KG1 (cell line): Measurements from ENCODE around the gene PEX14.
A peak's percentile ranks its signal among the peaks of the same experiment; 100 is the strongest.
"Not testable (repeated sequence)": the region's sequence is repeated elsewhere in the genome, so short reads cannot be mapped to it uniquely, and the experiment has no call there.

Experiments
- DNase-seq: peaks from one replicate; lab custom pipeline; 2025; lab: John Stamatoyannopoulos, UW

The PEX14 gene

GRCh38 chr1:10474613-10475507 lies at the start of gene PEX14:
Gene PEX14 (plus strand): TSS chr1:10474950. CDS start chr1:10474967, 17 bp downstream.
- DNase-seq, result peak; percentile 44

DNA sequence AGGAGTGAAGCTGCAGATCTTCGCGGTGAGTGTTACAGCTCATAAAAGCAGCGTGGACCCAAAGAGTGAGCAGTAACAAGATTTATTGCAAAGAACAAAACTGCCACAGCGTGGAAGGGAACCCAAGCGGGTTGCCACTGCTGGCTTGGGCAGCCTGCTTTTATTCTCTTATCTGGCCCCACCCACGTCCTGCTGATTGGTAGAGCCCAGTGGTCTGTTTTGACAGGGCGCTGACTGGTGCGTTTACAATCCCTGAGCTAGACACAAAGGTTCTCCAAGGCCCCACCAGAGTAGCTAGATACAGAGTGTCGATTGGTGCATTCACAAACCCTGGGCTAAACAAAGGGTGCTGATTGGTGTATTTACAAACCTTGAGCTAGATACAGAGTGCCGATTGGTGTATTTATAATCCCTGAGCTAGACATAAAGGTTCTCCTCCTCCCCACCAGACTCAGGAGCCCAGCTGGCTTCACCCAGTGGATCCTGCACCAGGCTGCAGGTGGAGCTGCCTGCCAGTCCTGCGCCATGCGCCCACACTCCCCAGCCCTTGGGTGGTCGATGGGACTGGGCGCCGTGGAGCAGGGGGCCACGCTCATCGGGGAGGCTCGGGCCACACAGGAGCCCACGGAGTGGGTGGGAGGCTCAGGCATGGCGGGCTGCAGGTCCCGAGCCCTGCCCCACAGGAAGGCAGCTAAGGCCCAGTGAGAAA lies 48.8 kb upstream of the PEX14 start:
- not testable (repeated sequence) for DNase-seq

- DNase-seq, result not testable (repeated sequence)
These were observed 48.3 kb upstream of the PEX14 start for GRCh38 chr1:10426535-10426848.

DNA sequence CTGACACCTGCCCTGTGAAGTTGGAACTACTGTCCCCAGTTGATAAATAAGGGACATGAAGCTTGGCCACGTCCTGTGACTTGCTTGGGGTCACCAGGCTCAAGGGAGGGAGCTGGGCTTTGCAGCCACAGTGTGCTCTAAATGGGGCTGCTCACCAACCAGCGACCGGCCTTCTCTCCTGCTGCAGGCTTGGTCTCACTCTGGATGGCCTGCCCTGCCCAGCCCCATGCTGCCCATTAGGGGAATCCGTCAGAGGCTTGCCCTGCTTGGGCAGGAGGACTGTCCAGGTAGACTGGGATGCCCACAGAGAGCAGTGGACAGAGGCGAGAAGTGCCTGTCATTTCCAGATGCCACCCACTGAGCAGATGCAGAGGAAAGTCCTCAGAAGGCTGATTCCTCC lies 45.8 kb upstream of the PEX14 start:
- no peak for DNase-seq

- DNase-seq, result no peak
These were observed 44.9 kb upstream of the PEX14 start for GRCh38 chr1:10429868-10430215.

- peak; percentile 77 for DNase-seq
These were observed 44.3 kb upstream of the PEX14 start, which contains the start of gene CENPS for GRCh38 chr1:10430216-10431069. Gene CENPS (plus strand): TSS chr1:10430433. CDS start chr1:10430518, 85 bp downstream.

DNA sequence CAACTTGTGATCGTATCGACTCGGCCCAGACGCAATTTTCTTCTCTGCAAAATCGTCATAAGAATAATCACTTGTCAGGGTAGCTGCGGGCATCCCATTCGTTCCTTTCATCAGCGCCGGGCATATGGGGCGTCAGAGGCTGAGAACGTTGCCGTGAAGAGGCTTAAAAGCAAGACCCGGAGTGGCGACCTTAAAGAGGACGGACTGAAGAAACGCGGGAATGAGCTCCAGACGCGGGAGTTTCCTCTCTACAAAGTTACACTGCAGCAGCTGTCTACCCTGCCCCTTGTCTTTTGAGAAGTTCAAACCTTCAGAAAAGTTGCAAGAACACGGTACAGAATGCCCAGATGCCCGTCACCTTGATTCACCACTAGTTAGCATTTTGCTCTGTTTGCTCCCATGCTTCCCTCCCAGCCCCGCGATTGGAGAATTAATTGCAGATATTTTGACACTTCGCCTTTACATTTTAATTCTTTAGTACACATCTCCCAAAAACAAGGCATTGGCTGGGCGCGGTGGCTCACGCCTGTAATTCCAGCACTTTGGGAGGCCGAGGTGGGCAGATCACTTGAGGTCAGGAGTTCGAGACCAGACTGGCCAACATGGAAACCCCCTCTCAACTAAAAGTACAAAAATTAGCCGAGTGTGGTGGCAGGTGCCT lies 43.5 kb upstream of the PEX14 start:
- peak; percentile 28 for DNase-seq

DNA sequence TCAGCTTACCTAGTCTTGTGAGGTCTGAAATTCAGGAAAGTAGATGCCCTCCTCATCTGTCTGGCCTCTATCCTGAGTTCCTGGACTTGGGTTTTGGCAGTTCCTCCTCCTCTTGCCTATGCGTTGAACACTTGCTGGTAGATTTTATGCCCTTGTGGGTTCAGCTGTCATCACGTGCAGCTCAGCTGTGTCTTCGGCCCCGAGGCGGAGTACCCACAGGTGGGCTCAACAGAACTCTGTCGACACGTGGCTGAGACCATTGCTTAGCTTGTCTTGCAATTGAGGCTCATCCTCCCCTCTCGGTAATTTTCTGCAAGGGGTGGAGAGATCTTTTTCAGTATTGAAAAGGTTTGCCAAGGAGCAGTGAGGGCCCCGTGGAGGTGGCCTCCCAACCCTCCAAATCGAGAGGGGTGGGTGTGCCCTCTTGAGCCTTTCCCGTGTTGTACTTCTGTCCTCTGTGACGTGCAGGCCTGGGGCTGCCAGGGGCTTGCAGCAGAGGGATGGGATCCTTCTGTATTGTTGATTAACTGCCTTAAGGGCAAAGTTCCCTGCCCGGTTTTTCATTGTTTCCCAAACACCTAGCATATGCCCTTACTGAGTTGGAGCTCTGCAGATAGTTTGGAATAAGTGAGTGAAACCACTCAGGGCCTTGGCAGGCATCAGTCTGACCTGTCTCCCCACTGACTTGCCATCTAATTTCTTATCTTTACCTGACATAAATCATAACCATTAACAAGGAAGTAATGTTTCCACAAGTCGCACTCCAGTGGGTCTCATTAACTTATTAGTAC lies 41.6 kb upstream of the PEX14 start:
- DNase-seq, result no peak

GRCh38 chr1:10433790-10434189 lies 41.0 kb upstream of the PEX14 start:
- DNase-seq, result no peak

GRCh38 chr1:10434590-10434989 lies 40.2 kb upstream of the PEX14 start:
- DNase-seq, result no peak

DNA sequence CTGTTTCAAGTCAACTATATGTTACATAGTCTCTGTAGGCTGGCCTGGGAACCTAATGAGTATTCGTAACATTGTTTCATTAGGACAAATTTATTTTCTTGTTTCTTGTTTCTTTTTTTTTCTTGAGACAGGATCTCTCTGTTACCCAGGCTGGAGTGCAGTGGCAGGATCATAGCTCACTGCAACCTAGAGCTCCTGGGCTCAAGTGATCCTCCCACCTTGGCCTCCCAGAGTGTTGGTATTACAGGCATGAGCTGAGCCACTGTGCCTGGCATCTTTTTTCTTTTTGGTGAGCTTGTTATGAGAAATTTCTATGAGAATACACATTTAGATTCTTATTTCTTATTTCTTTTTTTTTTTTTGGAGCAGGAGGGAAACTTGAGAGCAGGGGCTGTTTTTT lies 37.7 kb upstream of the PEX14 start:
- no peak for DNase-seq

- DNase-seq, result no peak
These were observed 36.0 kb upstream of the PEX14 start for GRCh38 chr1:10438677-10439163.

GRCh38 chr1:10440305-10440704 lies 34.4 kb upstream of the PEX14 start:
- no peak for DNase-seq

- DNase-seq, result no peak
These were observed 34.0 kb upstream of the PEX14 start for GRCh38 chr1:10440794-10441193.

DNA sequence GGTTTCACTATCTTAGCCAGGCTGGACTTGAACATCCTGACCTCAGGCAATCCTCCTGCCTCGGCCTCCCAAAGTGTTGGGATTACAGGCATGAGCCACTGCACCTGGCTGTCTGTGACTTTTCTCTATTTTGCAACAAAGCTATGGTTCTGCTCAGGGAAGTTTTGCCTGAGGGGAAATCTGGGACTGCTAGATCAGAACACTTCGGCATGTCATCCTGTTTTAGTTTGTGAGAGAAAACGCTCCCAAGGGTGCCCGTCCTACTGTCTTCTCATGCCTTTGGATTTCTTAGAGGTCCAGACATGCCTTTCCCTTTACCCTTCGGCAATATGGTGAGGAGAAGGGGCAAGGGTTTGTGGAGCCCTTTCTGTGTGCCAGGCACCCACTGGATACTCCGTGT lies 30.5 kb upstream of the PEX14 start:
- no peak for DNase-seq

- no peak for DNase-seq
These were observed 29.9 kb upstream of the PEX14 start for GRCh38 chr1:10444795-10445397.

GRCh38 chr1:10446790-10447422 lies 27.8 kb upstream of the PEX14 start:
- DNase-seq, result no peak

- no peak for DNase-seq
These were observed 25.0 kb upstream of the PEX14 start, which contains the start of gene CORT for GRCh38 chr1:10449751-10450150. Gene CORT (plus strand): TSS chr1:10450031. CDS start chr1:10450224, 193 bp downstream.

DNA sequence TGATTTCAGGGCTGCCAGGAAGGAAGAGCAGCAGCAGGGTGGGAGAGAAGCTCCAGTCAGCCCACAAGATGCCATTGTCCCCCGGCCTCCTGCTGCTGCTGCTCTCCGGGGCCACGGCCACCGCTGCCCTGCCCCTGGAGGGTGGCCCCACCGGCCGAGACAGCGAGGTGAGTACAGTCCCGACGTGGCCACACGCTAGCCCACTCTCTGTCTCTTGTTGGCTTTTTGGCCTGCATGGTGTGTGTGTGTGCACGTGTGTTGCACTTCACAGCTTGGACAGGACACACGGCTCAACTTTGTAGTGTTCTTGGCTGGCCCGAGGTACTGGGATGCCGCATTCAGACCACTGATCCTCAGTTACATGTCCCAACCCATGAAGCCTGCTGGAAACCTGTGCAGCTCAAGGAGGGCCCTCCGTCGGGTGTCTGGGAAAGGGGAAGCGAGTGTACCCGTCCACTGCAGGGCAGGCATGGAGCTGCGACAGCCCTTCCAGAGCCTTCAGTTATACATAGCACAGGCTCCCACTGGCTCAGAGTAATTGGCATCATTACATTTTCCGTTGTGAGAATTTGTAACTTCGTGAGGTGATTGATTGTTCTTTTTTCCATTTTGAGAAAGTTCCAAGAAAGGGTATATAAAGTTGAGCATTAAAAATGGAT lies 24.5 kb upstream of the PEX14 start:
- no peak for DNase-seq
